SJCRH30 (cell line): ENCODE results near the gene ARL8B. TPM values are rescaled to one million over a fixed set of nuclear protein-coding genes. Genes with fewer than 3 reads are reported as not detected.
A peak's percentile ranks its signal among the peaks of the same experiment; 100 is the strongest.

Source experiments
- DNase-seq, 2 experiments: peaks; one replicate each; pipeline ENCODE4 v3.0.0-alpha.2; 2015 to 2020
- H3K27ac ChIP-seq: fragments of 250-450 bp; sonication (Bioruptor Pico); 2 replicates; pipeline ENCODE4 v1.5.1; 2020; ENCODE audit warnings: mild to moderate bottlenecking, moderate library complexity
- H3K27me3 ChIP-seq: fragments of 250-450 bp; sonication (Bioruptor Pico); 2 replicates; pipeline ENCODE4 v1.5.1; 2020; ENCODE audit warnings: mild to moderate bottlenecking, moderate library complexity
- H3K36me3 ChIP-seq: fragments of 250-450 bp; sonication (Bioruptor Pico); 2 replicates; pipeline ENCODE4 v1.5.1; 2020; ENCODE audit warnings: mild to moderate bottlenecking, moderate library complexity
- H3K4me1 ChIP-seq: fragments of 250-450 bp; sonication (Bioruptor Pico); 2 replicates; pipeline ENCODE4 v1.5.1; 2020; ENCODE audit warnings: mild to moderate bottlenecking, moderate library complexity
- H3K4me3 ChIP-seq: fragments of 250-450 bp; sonication (Bioruptor Pico); 2 replicates; pipeline ENCODE4 v1.5.1; 2020; ENCODE audit warnings: mild to moderate bottlenecking, moderate library complexity
- H3K9me3 ChIP-seq: fragments of 250-450 bp; sonication (Bioruptor Pico); replicated peaks from 2 replicates; pipeline ENCODE4 v1.5.1; 2020; ENCODE audit warnings: mild to moderate bottlenecking, moderate library complexity
- total RNA-seq: library from RNA; depleted of rRNA; stranded (reverse); fragments of >200 nt; shearing (Covaris generic); gene quantifications from 2 replicates; pipeline ENCODE4 v1.2.3, GENCODE V29; 2014; rRNA removed

The ARL8B gene
- total RNA-seq, 1 experiment from 2014 or later: 46.4 TPM

DNA sequence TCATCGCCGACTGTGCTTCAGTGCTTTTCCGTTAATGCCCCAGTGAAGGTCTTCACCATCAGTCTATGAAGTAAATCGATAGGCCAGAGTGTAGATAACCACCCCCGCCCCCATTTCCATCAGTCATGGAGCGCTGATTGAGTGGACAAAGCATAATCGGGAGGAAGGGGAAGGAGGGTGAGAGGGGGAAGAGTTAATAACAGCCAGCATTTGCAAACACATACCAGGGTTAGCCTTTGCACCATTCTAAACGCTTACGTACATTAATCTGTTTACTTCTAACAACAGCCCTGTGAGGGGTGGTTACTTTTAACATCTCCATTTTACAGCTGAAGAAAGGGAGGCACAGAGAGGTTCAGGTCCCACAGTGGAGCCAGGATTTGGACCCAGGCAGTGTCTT is 92.3 kb downstream of the ARL8B start:
- peaks cover 43% of the 10 kb centered on the region; the same call in 1 of the 2 replicates for H3K36me3 ChIP-seq

DNA sequence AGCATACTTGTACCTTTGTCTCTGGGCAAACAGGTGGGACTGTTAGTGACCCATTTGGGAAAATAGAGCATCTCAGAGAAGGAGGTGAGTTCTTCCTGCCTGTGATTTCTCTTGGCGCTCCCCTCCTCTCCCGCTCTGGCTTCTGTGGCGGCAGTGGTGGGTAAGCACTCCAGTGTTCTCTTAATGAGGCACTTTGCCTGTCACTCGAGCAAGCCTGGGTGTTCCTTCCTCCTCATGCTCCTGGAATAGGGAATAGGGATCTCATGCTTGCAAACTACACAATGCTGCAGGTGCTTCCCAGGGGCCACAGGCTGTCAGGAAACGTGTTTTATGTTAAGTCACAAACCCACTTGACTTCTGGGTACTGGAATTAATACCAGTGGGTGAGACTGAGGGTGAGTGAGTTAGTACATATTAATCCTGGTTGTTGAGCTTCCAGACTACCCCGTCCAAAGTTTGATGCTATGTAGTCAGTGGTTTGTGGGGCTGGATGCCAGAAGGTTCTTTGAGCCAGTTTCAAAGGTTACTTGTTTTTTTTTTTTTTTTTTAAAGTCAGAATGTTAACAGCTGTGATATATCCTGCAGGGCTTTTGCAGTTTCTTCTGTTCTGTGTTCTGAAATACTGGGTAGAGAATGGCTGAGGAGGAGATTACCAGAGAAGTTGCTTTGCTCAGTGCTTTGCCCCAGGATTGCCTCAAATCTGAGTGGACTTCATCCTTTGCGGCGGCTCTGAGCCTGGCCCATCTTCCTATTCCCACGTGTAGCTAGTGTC is 95.9 kb downstream of the ARL8B start:
- no peaks in the 10 kb centered on the region for H3K9me3 ChIP-seq
- DNase-seq: no peak
- H3K27ac ChIP-seq: no peak overlapping the region
- H3K4me1 ChIP-seq: no peaks in the 10 kb centered on the region
- H3K4me3 ChIP-seq: no peak overlapping the region
- no peaks in the 10 kb centered on the region for H3K27me3 ChIP-seq
- peaks cover 17% of the 10 kb centered on the region; the same call in 1 of the 2 replicates for H3K36me3 ChIP-seq

More for the DNA sequence above, 92.3 kb downstream of the ARL8B start:
- no peaks in the 10 kb centered on the region for H3K9me3 ChIP-seq
- H3K4me3 ChIP-seq: no peak overlapping the region
- DNase-seq: no peak
- H3K4me1 ChIP-seq: no peaks in the 10 kb centered on the region
- no peak overlapping the region for H3K27ac ChIP-seq
- H3K27me3 ChIP-seq: no peaks in the 10 kb centered on the region

GRCh38 chr3:5218815-5219214 is 96.7 kb downstream of the ARL8B start:
- Histone ChIP-seq H3K4me3 (no peak overlapping the region), H3K4me1 (no peaks in the 10 kb centered on the region), H3K27me3 (no peaks in the 10 kb centered on the region), H3K9me3 (no peaks in the 10 kb centered on the region), H3K27ac (no peak overlapping the region), H3K36me3 (peaks cover 14% of the 10 kb centered on the region; the same call in 1 of the 2 replicates)
- DNase-seq: no peak

GRCh38 chr3:5219216-5219615 is 97.1 kb downstream of the ARL8B start:
- Histone ChIP-seq H3K36me3 (peaks cover 11% of the 10 kb centered on the region; the same call in 1 of the 2 replicates), H3K4me3 (no peak overlapping the region), H3K4me1 (no peaks in the 10 kb centered on the region), H3K27me3 (no peaks in the 10 kb centered on the region), H3K27ac (no peak overlapping the region), H3K9me3 (no peaks in the 10 kb centered on the region)
- DNase-seq: no peak

GRCh38 chr3:5220193-5220592 is 98.1 kb downstream of the ARL8B start:
- Histone ChIP-seq H3K27ac (no peak overlapping the region), H3K9me3 (no peaks in the 10 kb centered on the region), H3K4me3 (no peak overlapping the region), H3K36me3 (peaks cover 8% of the 10 kb centered on the region; the same call in 1 of the 2 replicates), H3K27me3 (no peaks in the 10 kb centered on the region), H3K4me1 (no peaks in the 10 kb centered on the region)
- DNase-seq: no peak

DNA sequence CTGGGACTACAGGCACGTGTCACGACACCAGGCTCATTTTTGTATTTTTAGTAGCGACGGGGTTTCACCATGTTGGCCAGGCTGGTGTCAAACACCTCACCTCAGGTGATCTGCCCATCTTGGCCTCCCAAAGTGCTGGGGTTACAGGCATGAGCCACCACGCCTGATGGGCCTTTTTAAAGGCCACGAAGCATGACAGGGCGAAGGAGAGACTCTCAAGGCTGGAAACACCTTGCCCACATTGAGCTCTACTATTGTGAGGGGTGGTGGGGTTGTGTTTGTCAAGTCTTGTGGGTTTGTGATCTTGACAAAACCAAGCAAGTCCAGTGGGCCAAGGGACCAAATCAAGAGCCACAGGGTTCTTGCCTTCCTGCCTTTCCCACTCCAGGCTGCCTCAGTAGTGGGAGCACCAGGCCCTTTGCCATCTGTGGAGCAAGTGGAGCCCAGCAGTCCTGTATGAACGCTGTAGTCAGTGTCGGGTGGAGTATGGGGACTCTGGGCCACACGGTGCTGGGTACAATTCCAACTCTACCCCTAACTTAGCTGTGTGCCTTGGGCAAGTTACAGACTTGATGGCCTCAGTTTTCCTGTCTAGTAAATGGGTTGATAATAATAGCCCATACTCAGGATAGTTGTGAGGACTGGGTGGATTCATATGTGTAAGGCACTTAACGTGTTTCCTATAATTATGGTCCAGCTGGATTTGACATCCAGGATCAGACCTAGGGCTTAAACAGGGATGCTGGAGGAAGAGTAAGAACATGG is 98.8 kb downstream of the ARL8B start:
- Histone ChIP-seq H3K4me3 (no peak overlapping the region), H3K36me3 (peaks cover 4% of the 10 kb centered on the region; the same call in 1 of the 2 replicates), H3K27me3 (no peaks in the 10 kb centered on the region), H3K4me1 (no peaks in the 10 kb centered on the region), H3K9me3 (no peaks in the 10 kb centered on the region), H3K27ac (no peak overlapping the region)
- no peak for DNase-seq

GRCh38 chr3:5221701-5222100 is 99.6 kb downstream of the ARL8B start:
- H3K9me3 ChIP-seq: no peaks in the 10 kb centered on the region
- no peak for DNase-seq
- no peaks in the 10 kb centered on the region for H3K27me3 ChIP-seq
- H3K4me3 ChIP-seq: no peak overlapping the region
- peaks cover 2% of the 10 kb centered on the region; the same call in 1 of the 2 replicates for H3K36me3 ChIP-seq
- H3K4me1 ChIP-seq: no peaks in the 10 kb centered on the region
- H3K27ac ChIP-seq: no peak overlapping the region

DNA sequence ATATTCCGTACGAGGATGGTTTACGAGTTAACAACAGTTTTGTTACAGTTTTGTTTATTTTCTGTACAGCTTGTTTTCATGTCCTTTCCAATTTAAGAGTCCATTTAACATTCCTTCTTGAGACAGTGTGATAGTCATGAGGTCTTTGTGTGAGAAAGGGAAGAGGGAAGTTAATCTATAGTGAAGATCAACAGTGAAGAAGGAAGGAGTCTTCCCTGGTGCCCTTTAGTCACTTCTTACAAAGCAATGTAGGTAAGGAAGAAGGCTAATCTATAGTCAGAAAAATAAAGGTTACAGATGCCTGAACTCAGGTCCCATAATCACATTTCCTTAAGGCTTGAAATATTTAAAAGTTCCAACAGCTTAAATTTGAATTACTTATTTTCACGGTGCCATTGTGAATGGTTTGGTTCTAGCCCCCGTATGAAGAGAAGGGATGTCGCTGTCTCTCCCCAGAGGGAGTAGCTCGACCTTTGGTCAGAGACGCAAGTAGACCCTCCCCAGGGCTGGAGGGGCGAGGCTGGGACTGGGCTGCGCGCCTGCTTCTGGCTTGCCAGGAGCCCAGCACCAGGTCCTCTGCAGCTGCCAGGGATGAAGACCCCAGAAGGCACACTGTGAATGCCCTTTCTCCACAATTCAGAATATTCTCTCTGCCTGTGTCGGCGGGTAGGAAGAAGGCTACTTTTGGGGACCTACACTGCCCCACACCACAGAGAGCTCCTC is 100.4 kb downstream of the ARL8B start:
- no peak overlapping the region for H3K4me3 ChIP-seq
- no peaks in the 10 kb centered on the region for H3K36me3 ChIP-seq
- H3K4me1 ChIP-seq: no peaks in the 10 kb centered on the region
- H3K27ac ChIP-seq: no peak overlapping the region
- H3K27me3 ChIP-seq: no peaks in the 10 kb centered on the region
- DNase-seq: no peak
- no peaks in the 10 kb centered on the region for H3K9me3 ChIP-seq

GRCh38 chr3:5226783-5227182 is 104.7 kb downstream of the ARL8B start:
- Histone ChIP-seq H3K36me3 (no peaks in the 10 kb centered on the region), H3K27me3 (no peaks in the 10 kb centered on the region; the same call in 1 of the 2 replicates), H3K27ac (no peak overlapping the region), H3K4me1 (no peaks in the 10 kb centered on the region), H3K9me3 (no peaks in the 10 kb centered on the region), H3K4me3 (no peak overlapping the region)
- peak in 1 of 2 experiments; percentile 34 for DNase-seq

- H3K4me1 ChIP-seq: no peaks in the 10 kb centered on the region
- no peak overlapping the region for H3K4me3 ChIP-seq
- no peaks in the 10 kb centered on the region for H3K9me3 ChIP-seq
- H3K27me3 ChIP-seq: no peaks in the 10 kb centered on the region; the same call in 1 of the 2 replicates
- H3K27ac ChIP-seq: no peak overlapping the region
- no peaks in the 10 kb centered on the region for H3K36me3 ChIP-seq
- DNase-seq: no peak
These were observed 105.7 kb downstream of the ARL8B start for GRCh38 chr3:5227812-5228211.

DNA sequence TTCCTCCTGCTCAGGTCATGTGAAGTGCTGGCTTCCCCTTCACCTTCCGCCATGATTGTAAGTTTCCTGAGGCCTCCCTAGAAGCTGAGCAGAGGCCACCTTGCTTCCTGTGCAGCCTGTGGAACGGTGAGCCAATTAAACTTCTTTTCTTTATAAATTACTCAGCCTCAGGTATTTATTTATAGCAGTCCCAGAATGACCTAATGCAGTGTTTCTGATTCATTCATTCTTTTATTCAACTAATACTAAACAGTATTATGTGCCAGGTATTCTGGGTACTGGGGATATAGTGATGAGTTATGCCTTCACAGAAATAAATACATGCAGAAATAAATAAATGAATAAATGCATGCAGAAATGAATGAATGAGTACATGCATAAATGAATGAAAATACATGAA is 107.3 kb downstream of the ARL8B start:
- no peak overlapping the region for H3K27ac ChIP-seq
- DNase-seq: no peak
- H3K4me1 ChIP-seq: no peaks in the 10 kb centered on the region
- H3K36me3 ChIP-seq: no peaks in the 10 kb centered on the region
- H3K9me3 ChIP-seq: no peaks in the 10 kb centered on the region
- no peaks in the 10 kb centered on the region; the same call in 1 of the 2 replicates for H3K27me3 ChIP-seq
- H3K4me3 ChIP-seq: no peak overlapping the region

Other genes with a start within 250 kb of the ARL8B start
- gene BHLHE40, start 142.9 kb upstream of the ARL8B start, total RNA-seq: 6.3 and 10.8 TPM in 2 replicates
- 20.8 and 22.2 TPM in 2 replicates for gene EDEM1, start 65.4 kb downstream of the ARL8B start, total RNA-seq